Measurements from ENCODE around the gene RAD54L. TPM values are rescaled to one million over a fixed set of nuclear protein-coding genes. Genes with fewer than 3 reads are reported as not detected.

Gene RAD54L
- total RNA-seq, 1 experiment from 2014 or later: 28.9 TPM

- TF ChIP-seq REST (IDR thresholded peaks at IDR 0.05; ENCODE audit: low read depth) (no peak), TCF7L2 (IDR thresholded peaks at IDR 0.05; ENCODE audit: borderline replicate concordance, extremely low read depth, insufficient read depth, insufficient read length) (no peak), POLR2AphosphoS5 (IDR thresholded peaks at IDR 0.05; ENCODE audit: low read depth, low read length) (no peak), CEBPB (IDR thresholded peaks at IDR 0.05; ENCODE audit: low read depth) (no peak)
Observed at GRCh38 chr1:46295306-46295705, 47.7 kb downstream of the RAD54L start (continued).

GRCh38 chr1:46298387-46298786, 50.8 kb downstream of the RAD54L start:
- H3K79me2 ChIP-seq (ENCODE audit: insufficient read depth, low read length): peaks cover 50% of the 10 kb centered on the region
- H4K20me1 ChIP-seq (ENCODE audit: insufficient read depth): no peaks in the 10 kb centered on the region
- POLR2A ChIA-PET: no interaction called here
- intact Hi-C loops (cut with micrococcal nuclease): no loop called here
- no peak overlapping the region for H3K27ac ChIP-seq (ENCODE audit: low read depth, low read length)
- CTCF ChIA-PET: no interaction called here
- no peak overlapping the region for H3K4me2 ChIP-seq (ENCODE audit: low read length)
- H3K27me3 ChIP-seq (ENCODE audit: insufficient read depth, low read length): no peaks in the 10 kb centered on the region
- RAD21 ChIA-PET (ENCODE audit: low non-redundant PET in 1 of 2, low total read pairs in 2 of 2, uncharacterized antibody in 2 of 2, unreplicated experiment in 2 of 2): no interaction called here
- DNase-seq (ENCODE audit: low read depth, low spot score) (no peak), ATAC-seq (no peak)
- no TSS peak for BruUV-seq (replicated peaks)
- H3K9me2 ChIP-seq (ENCODE audit: insufficient read depth): no peaks in the 10 kb centered on the region
- H3K9me3 ChIP-seq (ENCODE audit: control insufficient read depth in 1 of 2, insufficient read depth in 1 of 2, low read depth in 1 of 2, low read length in 2 of 2): no peaks in the 10 kb centered on the region
- peaks cover 2 to 12% of the 10 kb centered on the region in 2 experiments; a peak in 3 of 4 replicates for H3K4me1 ChIP-seq (ENCODE audit: control insufficient read depth in 1 of 2, insufficient read depth in 2 of 2, low read length in 2 of 2)
- H3K36me3 ChIP-seq (ENCODE audit: control insufficient read depth in 1 of 2, insufficient read depth in 2 of 2, low read length in 2 of 2): peaks cover 6 to 26% of the 10 kb centered on the region in 2 experiments; a peak in 3 of 4 replicates
- no peak overlapping the region for H3K4me3 ChIP-seq (replicated peaks in 1 of 2; ENCODE audit: low read depth in 1 of 2, low read length in 2 of 2)
- TF ChIP-seq EZH2 (IDR thresholded peaks at IDR 0.05) (no peak), EGR1 (IDR thresholded peaks at IDR 0.05; ENCODE audit: low read depth) (no peak), CBX3 (IDR thresholded peaks at IDR 0.05; ENCODE audit: low read depth) (no peak), FOSL1 (IDR thresholded peaks at IDR 0.05; ENCODE audit: low read depth) (no peak), SIN3A (IDR thresholded peaks at IDR 0.05; ENCODE audit: low read depth) (no peak), ELF1 (IDR thresholded peaks at IDR 0.05; ENCODE audit: borderline replicate concordance, low read depth) (no peak), RAD21 (IDR thresholded peaks at IDR 0.05; ENCODE audit: low read depth) (no peak)
- no peak overlapping the region for H2AFZ ChIP-seq (ENCODE audit: low read depth, low read length, poor library complexity, severe bottlenecking)
- H3K9ac ChIP-seq (ENCODE audit: low read length): no peak overlapping the region

All from HCT116 (cell line).